KMS-11 (cell line): Measurements from ENCODE around the gene TMEM144.

Source experiments
- H2AFZ ChIP-seq: fragments of 200-600 bp; sonication (generic); 2 replicates; pipeline ENCODE4 v1.6.1; 2016; ENCODE audit warnings: antibody characterized with exemption, mixed run types, low read depth
- H3K27ac ChIP-seq: fragments of 200-600 bp; sonication (generic); 2 replicates; pipeline ENCODE4 v1.6.1; 2016; ENCODE audit warnings: mild to moderate bottlenecking, mixed run types
- H3K27me3 ChIP-seq: fragments of 200-600 bp; sonication (generic); 2 replicates; pipeline ENCODE4 v1.6.1; 2017; ENCODE audit warnings: mild to moderate bottlenecking, low read depth, mixed run types, moderate library complexity; ENCODE audit not compliant: insufficient read depth
- H3K36me3 ChIP-seq: fragments of 200-600 bp; sonication (generic); 2 replicates; pipeline ENCODE4 v1.6.1; 2017; ENCODE audit warnings: mild to moderate bottlenecking, mixed run types; ENCODE audit not compliant: insufficient read depth
- H3K4me1 ChIP-seq: fragments of 200-600 bp; sonication (generic); 2 replicates; pipeline ENCODE4 v1.6.1; 2016; ENCODE audit warnings: mild to moderate bottlenecking, low read depth, mixed run types; ENCODE audit not compliant: poor library complexity, severe bottlenecking
- H3K4me2 ChIP-seq: fragments of 200-600 bp; sonication (generic); 2 replicates; pipeline ENCODE4 v1.7.0; 2016; ENCODE audit warnings: mild to moderate bottlenecking, mixed run types
- H3K4me3 ChIP-seq: fragments of 200-600 bp; sonication (generic); IDR thresholded peaks from 2 replicates; pipeline ENCODE4 v1.6.1; 2017; ENCODE audit warnings: low read depth, low read length, mixed read lengths; ENCODE audit not compliant: insufficient read depth
- H3K79me2 ChIP-seq: fragments of 200-600 bp; sonication (generic); 2 replicates; pipeline ENCODE4 v1.6.1; 2016; ENCODE audit warnings: low read depth, mixed run types; ENCODE audit not compliant: insufficient read depth
- H3K9ac ChIP-seq: fragments of 200-600 bp; sonication (generic); 2 replicates; pipeline ENCODE4 v1.6.1; 2016; ENCODE audit warnings: mild to moderate bottlenecking, mixed run types
- H4K20me1 ChIP-seq: fragments of 200-600 bp; sonication (generic); 2 replicates; pipeline ENCODE4 v1.6.1; 2016; ENCODE audit warnings: mild to moderate bottlenecking, mixed run types; ENCODE audit not compliant: insufficient read depth
- CTCF ChIP-seq: fragments of 200-600 bp; sonication (generic); conservative IDR thresholded peaks from 2 replicates; pipeline ENCODE4 v1.6.1; 2017; ENCODE audit warnings: low read depth, mild to moderate bottlenecking, antibody characterized with exemption, low read length, moderate library complexity, mixed read lengths

TMEM144 gene

GRCh38 chr4:158300012-158300411 lies 89.7 kb downstream of the TMEM144 start:
- H3K79me2 ChIP-seq = no peaks in the 10 kb centered on the region
- no peak overlapping the region for H3K9ac ChIP-seq
- no peaks in the 10 kb centered on the region for H3K27me3 ChIP-seq
- TF ChIP-seq CTCF = no peak
- H3K4me2 ChIP-seq = no peak overlapping the region
- H3K36me3 ChIP-seq = no peaks in the 10 kb centered on the region
- no peak overlapping the region for H3K4me3 ChIP-seq
- H3K27ac ChIP-seq = no peak overlapping the region
- H3K4me1 ChIP-seq = no peaks in the 10 kb centered on the region
- no peaks in the 10 kb centered on the region for H4K20me1 ChIP-seq
- no peak overlapping the region for H2AFZ ChIP-seq

- no peak overlapping the region for H2AFZ ChIP-seq
- no peaks in the 10 kb centered on the region for H3K79me2 ChIP-seq
- H3K9ac ChIP-seq = no peak overlapping the region
- H3K4me3 ChIP-seq = no peak overlapping the region
- no peaks in the 10 kb centered on the region for H3K4me1 ChIP-seq
- H3K27me3 ChIP-seq = no peaks in the 10 kb centered on the region
- no peak overlapping the region for H3K27ac ChIP-seq
- no peaks in the 10 kb centered on the region for H3K36me3 ChIP-seq
- no peak overlapping the region for H3K4me2 ChIP-seq
- no peak for TF ChIP-seq CTCF
- no peaks in the 10 kb centered on the region for H4K20me1 ChIP-seq
These were observed 92.0 kb downstream of the TMEM144 start for GRCh38 chr4:158302076-158302866.

GRCh38 chr4:158304694-158305093 lies 94.4 kb downstream of the TMEM144 start:
- no peak overlapping the region for H3K9ac ChIP-seq
- no peaks in the 10 kb centered on the region for H3K36me3 ChIP-seq
- no peak overlapping the region for H2AFZ ChIP-seq
- no peaks in the 10 kb centered on the region for H3K79me2 ChIP-seq
- H3K4me2 ChIP-seq = no peak overlapping the region
- H3K27me3 ChIP-seq = no peaks in the 10 kb centered on the region
- H3K4me3 ChIP-seq = no peak overlapping the region
- no peak for TF ChIP-seq CTCF
- H3K4me1 ChIP-seq = no peaks in the 10 kb centered on the region
- H3K27ac ChIP-seq = no peak overlapping the region
- no peaks in the 10 kb centered on the region for H4K20me1 ChIP-seq
